DMS 273 (cell line): ENCODE data around the gene B4GALNT2.
"Not testable (repeated sequence)": the region's sequence is repeated elsewhere in the genome, so short reads cannot be mapped to it uniquely, and the experiment has no call there.

Experiments
- DNase-seq: peaks from one replicate; lab custom pipeline; 2025; ENCODE audit not compliant: unreplicated experiment; lab: John Stamatoyannopoulos, UW

Gene B4GALNT2

GRCh38 chr17:49132699-49133364 is at the start of gene B4GALNT2:
B4GALNT2 (plus strand) TSS chr17:49132769; CDS start chr17:49132793, 24 bp downstream.
- peak; percentile 37 for DNase-seq

- not testable (repeated sequence) for DNase-seq
Measured at GRCh38 chr17:49085046-49085445, 47.5 kb upstream of the B4GALNT2 start.

GRCh38 chr17:49085565-49086315 is 46.8 kb upstream of the B4GALNT2 start:
- no peak for DNase-seq

- DNase-seq = no peak
Measured at GRCh38 chr17:49086316-49086605, 46.3 kb upstream of the B4GALNT2 start.

GRCh38 chr17:49086649-49087048 is 45.9 kb upstream of the B4GALNT2 start:
- no peak for DNase-seq

- no peak for DNase-seq
Measured at GRCh38 chr17:49089094-49089493, 43.5 kb upstream of the B4GALNT2 start.

- no peak for DNase-seq
Measured at GRCh38 chr17:49090878-49091594, 41.5 kb upstream of the B4GALNT2 start.

GRCh38 chr17:49093131-49093530 is 39.4 kb upstream of the B4GALNT2 start:
- no peak for DNase-seq

GRCh38 chr17:49100601-49101000 is 32.0 kb upstream of the B4GALNT2 start:
- DNase-seq = no peak

- no peak for DNase-seq
Measured at GRCh38 chr17:49101054-49101534, 31.5 kb upstream of the B4GALNT2 start.

- not testable (repeated sequence) for DNase-seq
Measured at GRCh38 chr17:49103360-49103759, 29.2 kb upstream of the B4GALNT2 start.

- no peak for DNase-seq
Measured at GRCh38 chr17:49104511-49105074, 28.0 kb upstream of the B4GALNT2 start.

GRCh38 chr17:49106321-49107210 is 26.0 kb upstream of the B4GALNT2 start:
- DNase-seq = no peak

GRCh38 chr17:49107211-49107557 is 25.4 kb upstream of the B4GALNT2 start:
- DNase-seq = no peak

- DNase-seq = peak; percentile 16
Measured at GRCh38 chr17:49108318-49108717, 24.3 kb upstream of the B4GALNT2 start.

GRCh38 chr17:49110509-49110908 is 22.1 kb upstream of the B4GALNT2 start:
- no peak for DNase-seq

- no peak for DNase-seq
Measured at GRCh38 chr17:49111934-49112333, 20.6 kb upstream of the B4GALNT2 start.

- no peak for DNase-seq
Measured at GRCh38 chr17:49112936-49113335, 19.6 kb upstream of the B4GALNT2 start.

- no peak for DNase-seq
Measured at GRCh38 chr17:49114703-49115102, 17.9 kb upstream of the B4GALNT2 start.

GRCh38 chr17:49117587-49118230 is 14.9 kb upstream of the B4GALNT2 start:
- no peak for DNase-seq
